NT2/D1 (cell line): ENCODE measurements around the gene POLR1A.

ENCODE experiments used
- YY1 ChIP-seq: IDR thresholded peaks from 2 replicates; pipeline ENCODE4 v1.6.1; 2011; ENCODE audit not compliant: insufficient read length, insufficient read depth
- ZNF274 ChIP-seq: IDR thresholded peaks from 2 replicates; pipeline ENCODE4 v1.6.1; 2011; ENCODE audit warnings: mild to moderate bottlenecking, low read depth, low read length

- TF ChIP-seq YY1, result no peak
- TF ChIP-seq ZNF274, result no peak
Observed at GRCh38 chr2:86150502-86150901, 44.8 kb upstream of the POLR1A start.
